SK-N-SH (cell line): ENCODE results near the gene SPTA1. TPM values are rescaled to one million over a fixed set of nuclear protein-coding genes. Genes with fewer than 3 reads are reported as not detected.

Source experiments
- CTCF ChIA-PET: fragments of 300-600, 350-600 bp; formaldehyde crosslinking; extraction: SDS; loops from one replicate; lab custom pipeline; 2021; lab: Yijun Ruan, JAX
- POLR2A ChIA-PET: fragments of 350-600 bp; sonication (Branson Sonifier 250); formaldehyde crosslinking; extraction: SDS; loops from one replicate; lab custom pipeline; 2020; ENCODE audit warnings: antibody characterized with exemption, inconsistent platforms; lab: Yijun Ruan, JAX
- DNase-seq: peaks from one replicate; pipeline ENCODE4 v3.0.0; 2012
- H2AFZ ChIP-seq: fragments of 200-600 bp; sonication (generic); 2 replicates; pipeline ENCODE4 v1.8.1; 2016; ENCODE audit warnings: antibody characterized with exemption, mild to moderate bottlenecking, low read depth
- H3F3A ChIP-seq: fragments of 200-600 bp; sonication (generic); replicated peaks from 2 replicates; pipeline ENCODE3; 2016; ENCODE audit warnings: antibody characterized with exemption, mild to moderate bottlenecking; ENCODE audit not compliant: insufficient read depth
- H3K27ac ChIP-seq, 2 experiments: fragments of 200-500 bp in 1 of 2; fragments of 200-600 bp in 1 of 2; sonication (Bioruptor generic) in 1 of 2; sonication (generic), shearing (Covaris generic) in 1 of 2; 2 replicates each; pipeline versions ENCODE4 v1.5.1 to v1.6.1; 2014 to 2016; ENCODE audit warnings: low read depth in 2 of 2, inconsistent platforms in 1 of 2, low read length in 1 of 2, mild to moderate bottlenecking in 1 of 2, mixed read lengths in 1 of 2
- H3K27me3 ChIP-seq: fragments of 200-600 bp; sonication (generic), shearing (Covaris generic); 2 replicates; pipeline ENCODE4 v1.6.1; 2016; ENCODE audit warnings: mixed run types; ENCODE audit not compliant: insufficient read depth
- H3K36me3 ChIP-seq, 2 experiments: fragments of 200-500 bp in 1 of 2; fragments of 200-600 bp in 1 of 2; sonication (Bioruptor generic) in 1 of 2; sonication (generic) in 1 of 2; replicated peaks in 1 of 2; 2 replicates each; pipeline versions ENCODE3 to v1.5.1; 2014 to 2016; ENCODE audit warnings: low read length in 1 of 2, mild to moderate bottlenecking in 1 of 2; ENCODE audit not compliant: insufficient read depth in 2 of 2, control insufficient read depth in 1 of 2
- H3K4me1 ChIP-seq, 2 experiments: fragments of 200-500 bp in 1 of 2; fragments of 200-600 bp in 1 of 2; sonication (Bioruptor generic) in 1 of 2; sonication (generic), shearing (Covaris generic) in 1 of 2; 2 replicates each; pipeline versions ENCODE4 v1.5.1 to v1.6.1; 2014 to 2016; ENCODE audit warnings: low read depth in 1 of 2, low read length in 1 of 2, mixed run types in 1 of 2; ENCODE audit not compliant: insufficient read depth in 2 of 2, control insufficient read depth in 1 of 2
- H3K4me2 ChIP-seq: fragments of 200-600 bp; sonication (generic), shearing (Covaris generic); 2 replicates; pipeline ENCODE4 v1.6.1; 2017; ENCODE audit warnings: mixed run types
- H3K4me3 ChIP-seq, 2 experiments: fragments of 200-500 bp in 1 of 2; fragments of 200-600 bp in 1 of 2; sonication (Bioruptor generic) in 1 of 2; sonication (generic), shearing (Covaris generic) in 1 of 2; 2 replicates each; pipeline versions ENCODE4 v1.5.1 to v1.8.1; 2014 to 2016; ENCODE audit warnings: low read depth in 2 of 2, inconsistent platforms in 1 of 2, low read length in 1 of 2, mild to moderate bottlenecking in 1 of 2, mixed read lengths in 1 of 2, moderate library complexity in 1 of 2
- H3K79me2 ChIP-seq: fragments of 200-600 bp; sonication (generic); 2 replicates; pipeline ENCODE4 v1.8.1; 2017; ENCODE audit warnings: mild to moderate bottlenecking; ENCODE audit not compliant: insufficient read depth
- H3K9ac ChIP-seq: fragments of 200-600 bp; sonication (generic); 2 replicates; pipeline ENCODE4 v1.6.1; 2017; ENCODE audit warnings: mixed run types
- H3K9me2 ChIP-seq: fragments of 200-600 bp; sonication (generic); 2 replicates; pipeline ENCODE4 v1.6.1; 2017; ENCODE audit warnings: mixed run types
- H3K9me3 ChIP-seq: fragments of 200-600 bp; sonication (generic); 2 replicates; pipeline ENCODE4 v1.6.1; 2017; ENCODE audit warnings: mixed run types, mild to moderate bottlenecking, moderate library complexity
- H4K20me1 ChIP-seq: fragments of 200-600 bp; sonication (generic); 2 replicates; pipeline ENCODE4 v1.6.1; 2017; ENCODE audit warnings: mild to moderate bottlenecking, mixed run types; ENCODE audit not compliant: insufficient read depth
- RFX5 ChIP-seq: IDR thresholded peaks from 2 replicates; pipeline ENCODE4 v1.6.1; 2012; ENCODE audit warnings: mild to moderate bottlenecking, improper control_type of control experiment, low read length
- RXRA ChIP-seq: IDR thresholded peaks from 2 replicates; pipeline ENCODE4 v1.4.0; 2012; ENCODE audit warnings: low read depth, mild to moderate bottlenecking, borderline replicate concordance
- SMC3 ChIP-seq: IDR thresholded peaks from 2 replicates; pipeline ENCODE4 v1.6.1; 2012; ENCODE audit warnings: low read depth, low read length, improper control_type of control experiment
- USF2 ChIP-seq: fragments of 150-350 bp; IDR thresholded peaks from 2 replicates; pipeline ENCODE4 v1.6.1; 2017; ENCODE audit warnings: antibody characterized with exemption, low read length, low read depth, borderline replicate concordance
- WGBS: methylation state at CpG from one replicate; pipeline ENCODE4 v1.1.6; 2017; ENCODE audit warnings: low lambda C conversion rate; 5-methylcytosine and 5-hydroxymethylcytosine counted together
- polyA plus RNA-seq, 3 experiments: library from polyadenylated mRNA; depleted of rRNA; stranded (reverse); fragments of >200 nt; gene quantifications; 2 replicates each; pipeline ENCODE4 v1.2.3, GENCODE V29; 2012

SPTA1 gene
- polyA plus RNA-seq, 1 of the 3 experiments (the other 2 are of a cell fraction): not detected

- H2AFZ ChIP-seq: no peak overlapping the region
- ChIA-PET POLR2A (no interaction called here), CTCF (no interaction called here)
- H3K9ac ChIP-seq: no peak overlapping the region
- no peaks in the 10 kb centered on the region for H3K9me3 ChIP-seq
- H3K9me2 ChIP-seq: no peaks in the 10 kb centered on the region
- no peaks in the 10 kb centered on the region for H3K4me1 ChIP-seq
- WGBS: 0% methylated on average over 2 of the region's 2 CpGs
- TF ChIP-seq USF2: no peak
- TF ChIP-seq RXRA: no peak
- TF ChIP-seq SMC3: no peak
- TF ChIP-seq RFX5: no peak
- H3K36me3 ChIP-seq: no peaks in the 10 kb centered on the region
- H4K20me1 ChIP-seq: no peaks in the 10 kb centered on the region
- H3K4me2 ChIP-seq: no peak overlapping the region
- H3K27me3 ChIP-seq: no peaks in the 10 kb centered on the region; the same call in 1 of the 2 replicates
- no peak for DNase-seq
- H3K4me3 ChIP-seq: no peak overlapping the region
- H3F3A ChIP-seq: no peaks in the 10 kb centered on the region
- H3K27ac ChIP-seq: no peak overlapping the region
- no peaks in the 10 kb centered on the region for H3K79me2 ChIP-seq
These were observed 122.7 kb downstream of the SPTA1 start for GRCh38 chr1:158563853-158564252.

Other genes with a start within 250 kb of the SPTA1 start
- gene OR10K1, start 224.9 kb downstream of the SPTA1 start, polyA plus RNA-seq (2012; rRNA removed): not detected in 2 replicates
- not detected in 2 replicates for gene OR10R2, start 214.5 kb downstream of the SPTA1 start, polyA plus RNA-seq (2012; rRNA removed)
- gene OR6Y1, start 132.3 kb downstream of the SPTA1 start, polyA plus RNA-seq (2012; rRNA removed): not detected in 2 replicates
- gene OR6P1, start 116.1 kb downstream of the SPTA1 start, polyA plus RNA-seq (2012; rRNA removed): not detected in 2 replicates
- not detected in 2 replicates for gene OR10X1, start 106.8 kb downstream of the SPTA1 start, polyA plus RNA-seq (2012; rRNA removed)
- not detected in 2 replicates for gene OR10Z1, start 81.4 kb downstream of the SPTA1 start, polyA plus RNA-seq (2012; rRNA removed)
- not detected in 2 replicates for gene OR6K2, start 13.9 kb upstream of the SPTA1 start, polyA plus RNA-seq (2012; rRNA removed)
- not detected in 2 replicates for gene OR6K3, start 34.0 kb upstream of the SPTA1 start, polyA plus RNA-seq (2012; rRNA removed)
- not detected in 2 replicates for gene OR6K6, start 68.0 kb upstream of the SPTA1 start, polyA plus RNA-seq (2012; rRNA removed)
- not detected in 2 replicates for gene OR6N1, start 85.5 kb upstream of the SPTA1 start, polyA plus RNA-seq (2012; rRNA removed)
- gene OR6N2, start 94.5 kb upstream of the SPTA1 start, polyA plus RNA-seq (2012; rRNA removed): not detected in 2 replicates
- gene MNDA, start 144.6 kb upstream of the SPTA1 start, polyA plus RNA-seq (2012; rRNA removed): not detected in 2 replicates
- not detected in 2 replicates for gene PYHIN1, start 244.8 kb upstream of the SPTA1 start, polyA plus RNA-seq (2012; rRNA removed)